HepG2 (cell line): ENCODE results near the gene ARL4D. TPM values are rescaled to one million over a fixed set of nuclear protein-coding genes. Genes with fewer than 3 reads are reported as not detected.

Source experiments
- ATF7-NPFF ChIP-seq: sonication (generic); formaldehyde crosslinking; IDR thresholded peaks from 2 replicates; pipeline ENCODE4 v1.8.1; 2023; ENCODE audit warnings: mild to moderate bottlenecking, low read depth, missing genetic modification reagents, moderate library complexity
- CREBL2 ChIP-seq: sonication (generic); formaldehyde crosslinking; IDR thresholded peaks from 2 replicates; pipeline ENCODE4 v1.8.1; 2023; ENCODE audit warnings: missing genetic modification reagents, mild to moderate bottlenecking, borderline replicate concordance
- ETV6 ChIP-seq: sonication (generic); formaldehyde crosslinking; conservative IDR thresholded peaks from 2 replicates; pipeline ENCODE4 v1.4.0; 2020; ENCODE audit warnings: missing genetic modification reagents
- GPN1 ChIP-seq: sonication (generic); formaldehyde crosslinking; IDR thresholded peaks from 2 replicates; pipeline ENCODE4 v1.5.1; 2020; ENCODE audit warnings: missing genetic modification reagents, borderline replicate concordance
- HES4 ChIP-seq: sonication (generic); formaldehyde crosslinking; IDR thresholded peaks from 2 replicates; pipeline ENCODE4 v1.9.0; 2021; ENCODE audit warnings: mild to moderate bottlenecking, missing genetic modification reagents, borderline replicate concordance
- HNRNPLL ChIP-seq: fragments of 200-400 bp; formaldehyde crosslinking; IDR thresholded peaks from 2 replicates; pipeline ENCODE4 v1.6.1; 2017; ENCODE audit warnings: mild to moderate bottlenecking, low read depth, low read length; ENCODE audit not compliant: poor library complexity, severe bottlenecking
- JARID2 ChIP-seq: sonication (generic); formaldehyde crosslinking; IDR thresholded peaks from 2 replicates; pipeline ENCODE4 v1.8.1; 2023; ENCODE audit warnings: missing genetic modification reagents, inconsistent platforms; ENCODE audit not compliant: insufficient replicate concordance
- KDM6A ChIP-seq: IDR thresholded peaks from 2 replicates; pipeline ENCODE4 v1.6.1; 2016; ENCODE audit warnings: low read depth
- MBD4 ChIP-seq: IDR thresholded peaks from 2 replicates; pipeline ENCODE4 v1.6.1; 2012; ENCODE audit warnings: low read length, inconsistent platforms, borderline replicate concordance
- POLR2A ChIP-seq, 2 experiments: IDR thresholded peaks; 2 replicates each; pipeline ENCODE4 v1.6.1; 2011; ENCODE audit warnings: low read depth in 2 of 2, low read length in 2 of 2, mild to moderate bottlenecking in 1 of 2, moderate library complexity in 1 of 2; ENCODE audit not compliant: insufficient read depth in 1 of 2
- REL ChIP-seq: sonication (generic); formaldehyde crosslinking; conservative IDR thresholded peaks from 2 replicates; pipeline ENCODE4 v1.8.0; 2022; ENCODE audit warnings: mild to moderate bottlenecking, missing genetic modification reagents, moderate library complexity
- RERE ChIP-seq: IDR thresholded peaks from 2 replicates; pipeline ENCODE4 v1.6.1; 2016; ENCODE audit warnings: low read depth, missing genetic modification reagents, missing compliant biosample characterization
- REXO4 ChIP-seq: sonication (generic); formaldehyde crosslinking; IDR thresholded peaks from 2 replicates; pipeline ENCODE4 v1.8.0; 2022; ENCODE audit warnings: missing genetic modification reagents, mild to moderate bottlenecking, borderline replicate concordance
- RFX1 ChIP-seq: fragments of 450-650 bp; IDR thresholded peaks from 2 replicates; pipeline ENCODE4 v1.6.1; 2017
- SMAD1 ChIP-seq: sonication (generic); formaldehyde crosslinking; IDR thresholded peaks from 2 replicates; pipeline ENCODE4 v1.4.0; 2020; ENCODE audit warnings: missing genetic modification reagents, low read depth, mild to moderate bottlenecking, borderline replicate concordance
- SRY ChIP-seq: sonication (generic); formaldehyde crosslinking; IDR thresholded peaks from 2 replicates; pipeline ENCODE4 v1.8.0; 2022; ENCODE audit warnings: mild to moderate bottlenecking, missing genetic modification reagents
- ZNF17 ChIP-seq: sonication (generic); formaldehyde crosslinking; IDR thresholded peaks from 2 replicates; pipeline ENCODE4 v1.5.0; 2020; ENCODE audit warnings: mild to moderate bottlenecking, missing genetic modification reagents
- ZNF24 ChIP-seq: fragments of 450-650 bp; IDR thresholded peaks from 2 replicates; pipeline ENCODE4 v1.6.1; 2017; ENCODE audit warnings: antibody characterized with exemption, mild to moderate bottlenecking
- ZNF264 ChIP-seq: sonication (generic); formaldehyde crosslinking; IDR thresholded peaks from 2 replicates; pipeline ENCODE4 v1.4.0; 2020; ENCODE audit warnings: missing genetic modification reagents
- ZNF333 ChIP-seq: sonication (generic); formaldehyde crosslinking; IDR thresholded peaks from 2 replicates; pipeline ENCODE4 v1.4.0; 2020; ENCODE audit warnings: mild to moderate bottlenecking, missing genetic modification reagents, borderline replicate concordance
- ZNF350 ChIP-seq: sonication (generic); formaldehyde crosslinking; IDR thresholded peaks from 2 replicates; pipeline ENCODE4 v1.4.0; 2020; ENCODE audit warnings: mild to moderate bottlenecking, low read depth, missing genetic modification reagents, borderline replicate concordance
- ZNF383 ChIP-seq: sonication (generic); formaldehyde crosslinking; IDR thresholded peaks from 2 replicates; pipeline ENCODE4 v1.4.0; 2020; ENCODE audit warnings: missing genetic modification reagents, mild to moderate bottlenecking, borderline replicate concordance
- ZNF644 ChIP-seq: IDR thresholded peaks from 2 replicates; pipeline ENCODE4 v1.6.1; 2016; ENCODE audit warnings: low read depth
- ZNF678 ChIP-seq: sonication (generic); formaldehyde crosslinking; IDR thresholded peaks from 2 replicates; pipeline ENCODE4 v1.4.0; 2020; ENCODE audit warnings: mild to moderate bottlenecking, missing genetic modification reagents
- ZNF800 ChIP-seq: sonication (generic); formaldehyde crosslinking; IDR thresholded peaks from 2 replicates; pipeline ENCODE4 v1.4.0; 2020; ENCODE audit warnings: missing genetic modification reagents
- polyA plus RNA-seq, 8 experiments: library from polyadenylated mRNA; depleted of rRNA in 3 of 8; stranded (reverse) in 7 of 8; unstranded in 1 of 8; fragments of >200 nt; fragmentation: Illumina TruSeq in 4 of 8; extraction: Trizol in 4 of 8; gene quantifications; 2 replicates each; pipeline versions ENCODE4 v1.2.1 to v1.2.3, GENCODE V29; 2011 to 2016; ENCODE audit warnings: low read depth in 4 of 8, missing spikeins in 1 of 8, mixed read lengths in 1 of 8; ENCODE audit not compliant: insufficient read depth in 1 of 8
- total RNA-seq, 5 experiments: library from RNA; depleted of rRNA; stranded (reverse); fragments of >200 nt; fragmentation: Illumina TruSeq; extraction: Trizol; gene quantifications; 2 replicates each; pipeline ENCODE4 v1.2.3, GENCODE V29; 2016; ENCODE audit warnings: low read depth in 1 of 5

The ARL4D gene
- total and polyA plus RNA-seq, 2 of the 13 experiments (the other 11 are each of a cell fraction or from before 2014, with no cell fraction given) = 9.0 to 25.9 TPM

GRCh38 chr17:43393944-43394482, 4.8 kb upstream of the ARL4D start (continued):
- no peak for TF ChIP-seq RERE (CRISPR knock-in tag)
- TF ChIP-seq ZNF800 (CRISPR knock-in tag) = peak; percentile 38; the same call in 1 of the 2 replicates
- no peak for TF ChIP-seq ETV6 (CRISPR knock-in tag)
- no peak for TF ChIP-seq REL (CRISPR knock-in tag)
- TF ChIP-seq SRY = no peak
- no peak for TF ChIP-seq ZNF678
- no peak for TF ChIP-seq ZNF383
- TF ChIP-seq ZNF333 (CRISPR knock-in tag) = no peak
- TF ChIP-seq GPN1 (CRISPR knock-in tag) = no peak
- TF ChIP-seq CREBL2 (CRISPR knock-in tag) = no peak
- TF ChIP-seq SMAD1 (CRISPR knock-in tag) = 0 out of 2 replicates have a peak, but pooled peaks have one; percentile 60
- peak; percentile 74 for TF ChIP-seq JARID2 (CRISPR knock-in tag)
- TF ChIP-seq KDM6A (CRISPR knock-in tag) = no peak
- TF ChIP-seq ZNF644 (CRISPR knock-in tag) = no peak
- 0 out of 2 replicates have a peak, but pooled peaks have one; percentile 46 for TF ChIP-seq ATF7-NPFF
- TF ChIP-seq HNRNPLL = no peak
- no peak for TF ChIP-seq ZNF17 (CRISPR knock-in tag)
- no peak for TF ChIP-seq REXO4 (CRISPR knock-in tag)
- TF ChIP-seq POLR2A (IDR thresholded peaks at IDR 0.05; ENCODE audit: insufficient read depth in 1 of 2, low read depth in 2 of 2, low read length in 2 of 2) = no peak
- TF ChIP-seq MBD4 = no peak
- TF ChIP-seq ZNF24 = 0 out of 2 replicates have a peak, but pooled peaks have one; percentile 38
- 0 out of 2 replicates have a peak, but pooled peaks have one; percentile 25 for TF ChIP-seq ZNF264 (CRISPR knock-in tag)
- TF ChIP-seq HES4 (CRISPR knock-in tag) = no peak
- TF ChIP-seq RFX1 = no peak
- no peak for TF ChIP-seq ZNF350 (CRISPR knock-in tag)
